HAP-1 (cell line): ENCODE data around the gene CFAP300.

Experiments used
- DNase-seq, 2 experiments: peaks; one replicate each; pipeline ENCODE4 v3.0.0-alpha.2; 2016 to 2020; ENCODE audit warnings: low spot score in 2 of 2
- H3K27me3 ChIP-seq: fragments of 250-450 bp; sonication (Bioruptor Pico); 2 replicates; pipeline ENCODE4 v1.5.1; 2020; ENCODE audit warnings: low read depth, mild to moderate bottlenecking, moderate library complexity
- H3K36me3 ChIP-seq: fragments of 250-450 bp; sonication (Bioruptor Pico); replicated peaks from 2 replicates; pipeline ENCODE4 v1.5.1; 2020; ENCODE audit warnings: mild to moderate bottlenecking
- H3K4me1 ChIP-seq: fragments of 250-450 bp; sonication (Bioruptor Pico); 2 replicates; pipeline ENCODE4 v1.5.1; 2020; ENCODE audit warnings: mild to moderate bottlenecking
- H3K4me3 ChIP-seq: fragments of 250-450 bp; sonication (Bioruptor Pico); 2 replicates; pipeline ENCODE4 v1.5.1; 2020; ENCODE audit warnings: mild to moderate bottlenecking, moderate library complexity
- H3K9me3 ChIP-seq: fragments of 250-450 bp; sonication (Bioruptor Pico); 2 replicates; pipeline ENCODE4 v1.5.1; 2020; ENCODE audit warnings: mild to moderate bottlenecking, moderate library complexity
- in situ Hi-C: fragments of 300-500 bp; cut with MboI; formaldehyde crosslinking; loops from 3 replicates; pipeline ENCODE4 v1.14.3; 2020; ENCODE audit warnings: low sequenced_read_pairs, inconsistent platforms, mixed read lengths

CFAP300 gene

GRCh38 chr11:102119997-102120396 lies 72.8 kb downstream of the CFAP300 start:
- Histone ChIP-seq H3K4me3 (no peak overlapping the region), H3K36me3 (peaks cover 9% of the 10 kb centered on the region), H3K9me3 (peaks cover 3% of the 10 kb centered on the region; the same call in 1 of the 2 replicates), H3K27me3 (no peaks in the 10 kb centered on the region), H3K4me1 (peaks cover 41% of the 10 kb centered on the region)
- in situ Hi-C loops: no loop called here
- no peak for DNase-seq

- no peak for DNase-seq
- in situ Hi-C loops: no loop called here
- no peak overlapping the region for H3K4me3 ChIP-seq
- peaks cover 3% of the 10 kb centered on the region; the same call in 1 of the 2 replicates for H3K9me3 ChIP-seq
- peaks cover 9% of the 10 kb centered on the region for H3K36me3 ChIP-seq
- H3K4me1 ChIP-seq: peaks cover 36% of the 10 kb centered on the region
- H3K27me3 ChIP-seq: no peaks in the 10 kb centered on the region
These were observed 73.3 kb downstream of the CFAP300 start for GRCh38 chr11:102120437-102120973.

DNA sequence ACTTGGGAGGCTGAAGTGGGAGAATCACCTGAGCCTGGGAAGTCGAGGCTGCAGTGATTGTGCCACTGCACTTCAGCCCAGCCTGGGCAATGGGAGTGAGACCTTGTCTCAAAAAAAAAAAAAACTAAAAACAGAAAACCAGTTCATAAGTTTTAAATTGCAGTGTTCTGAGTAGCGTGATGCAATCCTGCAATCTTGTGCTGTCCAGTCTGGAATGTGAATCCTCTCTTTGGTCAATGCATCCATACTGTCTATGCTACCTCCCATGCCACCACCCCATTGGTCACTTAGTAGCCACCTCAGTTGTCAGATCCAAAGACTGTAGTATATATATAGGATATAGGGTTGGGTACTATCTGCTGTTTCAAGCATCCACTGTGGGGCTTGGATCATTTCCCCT lies 74.1 kb downstream of the CFAP300 start:
- peaks cover 29% of the 10 kb centered on the region for H3K4me1 ChIP-seq
- in situ Hi-C loops: no loop called here

More for the DNA sequence above, 74.1 kb downstream of the CFAP300 start:
- Histone ChIP-seq H3K4me3 (no peak overlapping the region), H3K27me3 (no peaks in the 10 kb centered on the region), H3K9me3 (peaks cover 4% of the 10 kb centered on the region; the same call in 1 of the 2 replicates), H3K36me3 (peaks cover 9% of the 10 kb centered on the region)
- DNase-seq: no peak
